Myocyte (in vitro differentiated cells): Measurements from ENCODE around the gene RHOBTB3. TPM values are rescaled to one million over a fixed set of nuclear protein-coding genes. Genes with fewer than 3 reads are reported as not detected.
A peak's percentile ranks its signal among the peaks of the same experiment; 100 is the strongest.

ENCODE experiments used
- DNase-seq: peaks from one replicate; pipeline ENCODE4 v3.0.0-alpha.2; 2012; ENCODE audit warnings: low read depth
- total RNA-seq: library from RNA; depleted of rRNA; stranded (reverse); fragments of >200 nt; gene quantifications from 2 replicates; pipeline ENCODE4 v1.2.3, GENCODE V29; 2014

The RHOBTB3 gene
- total RNA-seq, 1 donor from 2014 or later = 309 TPM

GRCh38 chr5:95838556-95838955, 107.4 kb downstream of the RHOBTB3 start:
- no peak for DNase-seq

- no peak for DNase-seq
Observed at GRCh38 chr5:95839658-95840057, 108.5 kb downstream of the RHOBTB3 start.

DNA sequence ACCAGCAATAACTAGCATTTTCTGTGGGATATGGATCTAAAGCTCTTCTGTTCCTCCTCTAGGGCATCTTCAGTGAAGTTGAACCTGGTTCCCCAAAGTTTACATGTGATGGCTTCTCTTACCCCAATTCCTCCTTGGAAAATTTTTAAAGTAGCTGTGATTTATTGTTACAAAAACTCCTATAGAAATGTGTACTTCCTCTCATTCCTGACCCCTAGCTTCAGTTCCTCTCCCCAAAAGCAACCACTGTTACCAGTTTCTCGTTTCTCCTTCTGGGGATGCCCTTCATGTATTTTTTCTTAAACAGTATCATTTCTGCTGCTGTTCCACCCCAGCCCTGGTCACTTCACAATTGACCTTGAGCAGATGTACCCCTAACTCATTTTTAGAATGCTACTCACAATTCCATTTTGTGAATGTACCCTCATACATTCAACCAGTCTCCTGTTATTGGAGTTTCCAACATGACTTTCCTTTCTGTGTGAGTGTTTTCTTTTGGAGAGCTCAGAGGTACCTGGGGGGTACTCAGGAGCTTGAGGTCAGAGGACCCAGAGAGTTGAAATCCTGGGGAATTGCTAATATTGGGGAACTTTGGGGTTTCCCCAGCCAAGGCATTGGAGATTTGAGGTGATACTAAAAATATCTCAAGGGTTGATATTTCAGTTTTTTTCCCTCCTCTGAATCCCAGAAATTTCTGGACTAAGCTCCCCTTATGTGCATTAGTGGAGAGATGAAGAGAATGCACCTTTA, 110.0 kb downstream of the RHOBTB3 start:
- no peak for DNase-seq

GRCh38 chr5:95841914-95842812, 111.0 kb downstream of the RHOBTB3 start:
- no peak for DNase-seq

- DNase-seq = peak; percentile 92
Observed at GRCh38 chr5:95842854-95843544, 111.9 kb downstream of the RHOBTB3 start.

DNA sequence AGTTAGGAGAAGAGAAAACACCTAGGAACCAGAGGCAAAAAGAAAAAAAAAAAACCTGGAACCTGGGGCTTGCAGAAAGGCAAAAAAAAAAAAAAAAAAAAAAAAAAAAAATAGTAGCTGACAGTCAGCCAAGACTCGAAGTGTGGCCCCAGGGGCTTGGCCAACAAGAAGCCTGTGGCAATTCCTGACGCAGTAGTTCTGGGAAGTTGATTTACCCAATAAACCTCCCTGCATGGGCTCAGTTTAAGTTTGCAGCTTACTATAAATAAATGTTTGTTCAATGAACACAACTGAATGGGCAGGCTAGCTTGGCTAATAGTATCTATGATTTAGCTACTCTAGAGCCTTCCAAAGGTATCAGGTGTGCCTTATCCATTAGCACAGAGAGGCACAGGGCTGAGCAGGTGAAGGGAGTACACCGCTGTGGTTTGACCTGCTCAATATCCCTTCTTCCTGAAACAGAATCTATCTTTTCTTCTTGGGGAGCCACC, 112.6 kb downstream of the RHOBTB3 start:
- DNase-seq = no peak

DNA sequence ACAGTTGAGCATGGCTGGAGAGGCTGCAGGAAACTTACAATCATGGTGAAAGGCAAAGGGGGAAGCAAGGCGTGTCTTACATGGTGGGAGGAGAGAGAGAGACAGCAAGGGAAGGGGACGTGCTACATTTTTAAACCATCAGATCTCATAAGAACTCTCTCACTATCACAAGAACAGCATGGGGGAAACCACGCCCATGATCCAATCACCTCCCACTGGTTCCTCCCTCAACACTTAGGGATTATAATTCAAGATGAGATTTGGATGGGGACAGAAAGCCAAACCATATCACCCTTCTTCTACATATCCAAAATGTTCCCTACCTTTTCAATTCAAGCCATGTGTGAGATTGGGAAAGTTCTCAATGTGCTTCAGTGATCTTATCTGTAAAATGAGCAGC, 114.3 kb downstream of the RHOBTB3 start:
- DNase-seq = no peak

Other genes with a start within 250 kb of the RHOBTB3 start
- gene SKIC3, start 176.4 kb upstream of the RHOBTB3 start, total RNA-seq = 116 and 127 TPM in 2 replicates
- gene ARSK, start 176.2 kb upstream of the RHOBTB3 start, total RNA-seq = 8.5 and 9.4 TPM in 2 replicates
- gene GPR150, start 111.2 kb upstream of the RHOBTB3 start, total RNA-seq = 0.31 and 0.53 TPM in 2 replicates
- gene RFESD, start 84.6 kb upstream of the RHOBTB3 start, total RNA-seq = 1.2 and 1.9 TPM in 2 replicates
- gene SPATA9, start 48.3 kb upstream of the RHOBTB3 start, total RNA-seq = 1.4 and 1.7 TPM in 2 replicates
- 169 and 223 TPM in 2 replicates for gene GLRX, start 91.4 kb downstream of the RHOBTB3 start, total RNA-seq
- 25.7 and 33.1 TPM in 2 replicates for gene ELL2, start 230.5 kb downstream of the RHOBTB3 start, total RNA-seq